Testis (tissue), 2 donors: ENCODE data around the gene AKIRIN1.
"Not testable (repeated sequence)": the region's sequence is repeated elsewhere in the genome, so short reads cannot be mapped to it uniquely, and the experiment has no call there.

Experiments used
- CTCF ChIP-seq, 3 experiments: fragments of 450-650 bp in 2 of 3; fragments of 200-600 bp in 1 of 3; sonication (generic) in 1 of 3; IDR thresholded peaks; one replicate each; pipeline ENCODE4 v1.5.1; 2016 to 2019; ENCODE audit warnings: antibody characterized with exemption in 3 of 3, mild to moderate bottlenecking in 2 of 3, moderate library complexity in 1 of 3
- POLR2A ChIP-seq: fragments of 450-650 bp; IDR thresholded peaks from one replicate; pipeline ENCODE4 v1.6.1; 2017; ENCODE audit warnings: antibody characterized with exemption, mild to moderate bottlenecking, moderate library complexity

GRCh38 chr1:38979380-38979779 is 11.7 kb upstream of the AKIRIN1 start:
- TF ChIP-seq POLR2A; CTCF (IDR thresholded peaks at IDR 0.05): not testable (repeated sequence)
